GM18861 (cell line): Measurements from ENCODE around the gene PTPN18.
"Not testable (repeated sequence)": the region's sequence is repeated elsewhere in the genome, so short reads cannot be mapped to it uniquely, and the experiment has no call there.

Source experiments
- ATAC-seq: cut with Tn5 transposase; IDR thresholded peaks from one replicate; pipeline ENCODE4 v1.9.1; 2021; ENCODE audit not compliant: unreplicated experiment

PTPN18 gene

GRCh38 chr2:130380096-130380934 lies 24.5 kb downstream of the PTPN18 start:
- ATAC-seq = no peak

- ATAC-seq = no peak
Measured at GRCh38 chr2:130381145-130381544, 25.3 kb downstream of the PTPN18 start.

- no peak for ATAC-seq
Measured at GRCh38 chr2:130381619-130382018, 25.8 kb downstream of the PTPN18 start.

- ATAC-seq = no peak
Measured at GRCh38 chr2:130382313-130382917, 26.6 kb downstream of the PTPN18 start.

GRCh38 chr2:130385709-130386108 lies 29.9 kb downstream of the PTPN18 start:
- ATAC-seq = peak; percentile 44

GRCh38 chr2:130387071-130387400 lies 31.2 kb downstream of the PTPN18 start:
- no peak for ATAC-seq

GRCh38 chr2:130387804-130388203 lies 31.9 kb downstream of the PTPN18 start:
- no peak for ATAC-seq

- ATAC-seq = no peak
Measured at GRCh38 chr2:130388221-130388907, 32.5 kb downstream of the PTPN18 start.

- ATAC-seq = no peak
Measured at GRCh38 chr2:130389358-130389757, 33.5 kb downstream of the PTPN18 start.

GRCh38 chr2:130389783-130390182 lies 33.9 kb downstream of the PTPN18 start:
- no peak for ATAC-seq

- ATAC-seq = no peak
Measured at GRCh38 chr2:130390460-130391057, 34.7 kb downstream of the PTPN18 start.

GRCh38 chr2:130391058-130391871 lies 35.4 kb downstream of the PTPN18 start:
- ATAC-seq = peak; percentile 66

- ATAC-seq = no peak
Measured at GRCh38 chr2:130391872-130392670, 36.2 kb downstream of the PTPN18 start.

- no peak for ATAC-seq
Measured at GRCh38 chr2:130393318-130393910, 37.6 kb downstream of the PTPN18 start.

- ATAC-seq = not testable (repeated sequence)
Measured at GRCh38 chr2:130406280-130406679, 50.4 kb downstream of the PTPN18 start.

GRCh38 chr2:130416693-130417092 lies 60.8 kb downstream of the PTPN18 start:
- not testable (repeated sequence) for ATAC-seq

GRCh38 chr2:130418845-130419244 lies 63.0 kb downstream of the PTPN18 start:
- not testable (repeated sequence) for ATAC-seq
